Measurements from ENCODE around the gene TAP2. TPM values are rescaled to one million over a fixed set of nuclear protein-coding genes. Genes with fewer than 3 reads are reported as not detected.

Gene TAP2
- polyA plus RNA-seq, 2 of the 4 experiments (the other 2 are of a cell fraction), result 11.4 to 15.9 TPM

DNA sequence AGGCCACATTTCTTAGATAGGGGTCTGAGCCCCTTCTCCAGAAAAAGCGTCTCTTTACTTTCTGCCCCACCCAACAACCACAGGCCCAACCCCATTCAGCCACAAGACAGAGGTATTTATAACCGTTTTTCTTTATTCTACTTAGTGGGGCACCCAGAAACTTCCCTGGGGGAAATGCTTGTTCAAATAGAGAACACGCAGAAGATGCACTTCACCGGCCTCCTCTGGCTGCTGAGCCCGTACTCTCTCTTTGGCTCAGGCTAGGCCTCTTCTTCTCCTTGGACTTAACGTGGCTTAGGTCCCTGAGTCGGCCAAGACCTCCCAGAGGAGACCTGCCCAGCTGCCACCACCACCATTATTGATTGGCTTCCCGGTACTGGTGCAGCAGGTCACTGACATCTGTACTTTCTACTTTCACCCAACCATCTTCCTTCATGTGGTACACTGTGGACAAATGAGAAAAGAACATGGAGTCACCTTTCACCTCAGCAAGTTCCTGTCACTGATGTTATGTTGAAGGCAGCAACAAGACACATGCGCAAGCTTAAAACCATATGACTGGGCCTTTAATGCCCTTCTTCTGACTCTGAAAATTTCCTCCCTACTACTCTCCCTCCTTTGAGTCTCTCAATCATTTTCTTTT, 2.2 kb upstream of the TAP2 start:
- ChIA-PET POLR2A (no interaction called here), CTCF (interaction anchor here (3.4 to 10.9 kb wide), 4 partner anchors 13 to 144 kb away, joined by 17 to 253 read pairs (median 147); partner anchors contain the start of genes PSMB9 and TAP1)
- FAIRE-seq (no peak), DNase-seq (ENCODE audit: low read depth in 1 of 2, low spot score in 1 of 2) (no peak), ATAC-seq (no peak)
- Histone ChIP-seq H3K4me2 (no peak overlapping the region), H3K4me3 (no peak overlapping the region), H3K9me3 (no peaks in the 10 kb centered on the region), H3K4me1 (peaks cover 10% of the 10 kb centered on the region; the same call in 1 of the 3 replicates), H3K27ac (no peak overlapping the region)
- WGBS (ENCODE audit: missing lambda C conversion rate), result 88% methylated on average over 9 of the region's 9 CpGs
- TF ChIP-seq TP53 (CRISPR knock-in tag; IDR thresholded peaks at IDR 0.05), result no peak
- TF ChIP-seq HDAC2 (IDR thresholded peaks at IDR 0.05), result no peak
- TF ChIP-seq RFX5 (IDR thresholded peaks at IDR 0.05), result no peak

DNA sequence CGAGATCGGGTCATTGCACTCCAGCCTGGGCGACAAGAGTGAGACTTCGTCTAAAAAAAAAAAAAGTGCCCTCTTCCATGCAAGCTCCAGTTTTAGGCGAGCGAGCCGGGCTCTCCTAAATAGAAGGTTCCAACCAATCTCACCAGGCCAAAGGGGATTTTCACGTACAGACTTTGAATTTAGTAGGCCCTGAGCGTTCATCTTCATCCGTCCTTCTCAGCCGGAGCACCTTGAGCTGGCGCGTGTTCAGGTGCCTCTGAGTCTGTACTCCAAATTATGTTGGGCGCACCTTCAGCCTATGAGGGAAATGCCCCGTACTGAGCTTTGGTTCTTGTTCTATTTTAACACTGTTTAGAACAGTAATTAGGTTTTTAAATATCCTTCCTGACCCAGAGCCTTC, 817 bp upstream of the TAP2 start:
- CTCF ChIA-PET, result interaction anchor here (1.0 to 10.9 kb wide), 30 partner anchors 10 to 433 kb away, joined by 3 to 253 read pairs (median 5); partner anchors contain the start of genes BTNL2, HLA-DMA, PSMB9 and TAP1
- no peak overlapping the region for H3K4me2 ChIP-seq

DNA sequence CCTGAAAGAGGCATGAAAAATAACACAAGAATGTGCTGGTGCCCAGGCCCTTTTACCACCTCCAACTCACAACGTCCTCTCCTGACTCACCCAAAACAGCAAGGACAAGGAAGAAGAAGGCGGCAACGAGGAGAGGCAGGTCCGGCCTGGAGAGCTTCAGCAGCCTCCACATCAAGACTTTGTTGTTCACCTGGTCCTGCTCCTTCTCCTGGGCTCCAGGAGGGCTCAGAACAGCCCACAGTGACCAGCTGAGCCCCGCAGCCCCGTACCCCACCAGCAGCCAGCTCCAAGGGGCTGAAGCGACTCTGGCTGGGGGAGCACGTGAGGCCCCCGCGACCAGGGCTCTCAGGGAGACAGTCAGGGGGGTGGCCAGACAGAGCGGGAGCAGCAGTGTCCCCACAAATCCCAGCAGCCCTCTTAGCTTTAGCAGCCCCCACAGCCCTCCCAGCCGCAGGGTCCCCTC, 857 bp downstream of the TAP2 start:
- TF ChIP-seq, protein P1, sequence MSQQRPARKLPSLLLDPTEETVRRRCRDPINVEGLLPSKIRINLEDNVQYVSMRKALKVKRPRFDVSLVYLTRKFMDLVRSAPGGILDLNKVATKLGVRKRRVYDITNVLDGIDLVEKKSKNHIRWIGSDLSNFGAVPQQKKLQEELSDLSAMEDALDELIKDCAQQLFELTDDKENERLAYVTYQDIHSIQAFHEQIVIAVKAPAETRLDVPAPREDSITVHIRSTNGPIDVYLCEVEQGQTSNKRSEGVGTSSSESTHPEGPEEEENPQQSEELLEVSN (IDR thresholded peaks at IDR 0.05; ENCODE audit: borderline replicate concordance, low read depth), result no peak
- TF ChIP-seq EHMT2 (IDR thresholded peaks at IDR 0.05; ENCODE audit: low read depth) (no peak), CBX2 (IDR thresholded peaks at IDR 0.05; ENCODE audit: borderline replicate concordance, low read depth) (no peak), NPAS2 (CRISPR knock-in tag; IDR thresholded peaks at IDR 0.05; ENCODE audit: borderline replicate concordance) (no peak), CBX8 (IDR thresholded peaks at IDR 0.05) (no peak)
- Histone ChIP-seq H3K27ac (peak overlapping the region; percentile 83 to 90), H3K4me3 (peak overlapping the region; percentile 74), H3K9me3 (no peaks in the 10 kb centered on the region), H3K4me2 (peak overlapping the region; percentile 98), H3K4me1 (peaks cover 5% of the 10 kb centered on the region; the same call in 1 of the 3 replicates)
- ChIA-PET POLR2A (interaction anchor here (0.8 to 2.2 kb wide), 7 partner anchors 16 to 134 kb away, joined by 4 to 30 read pairs (median 12); partner anchors contain the start of genes BRD2, PSMB9 and TAP1), CTCF (interaction anchor here (0.9 to 10.9 kb wide), 19 partner anchors 10 to 337 kb away, joined by 3 to 253 read pairs (median 11); partner anchors contain the start of genes HLA-DMA, PSMB9 and TAP1)
- 50% methylated on average over 7 of the region's 12 CpGs for WGBS (ENCODE audit: missing lambda C conversion rate)
- FAIRE-seq (no peak), DNase-seq (ENCODE audit: low read depth in 1 of 2, low spot score in 1 of 2) (no peak), ATAC-seq (peak in 1 of 2 experiments; percentile 6; a peak in 4 of 6 replicates)

More for the DNA sequence above, 817 bp upstream of the TAP2 start:
- POLR2A ChIA-PET, result interaction anchor here (1.7 to 2.2 kb wide), 3 partner anchors 14 to 29 kb away, joined by 12 to 30 read pairs (median 12); partner anchors contain the start of genes PSMB9 and TAP1
- FAIRE-seq, result no peak
- 92% methylated on average over 15 of the region's 15 CpGs for WGBS (ENCODE audit: missing lambda C conversion rate)
- Histone ChIP-seq H3K27ac (no peak overlapping the region), H3K9me3 (no peaks in the 10 kb centered on the region), H3K4me3 (no peak overlapping the region), H3K4me1 (peaks cover 10% of the 10 kb centered on the region; the same call in 1 of the 3 replicates)
- DNase-seq (ENCODE audit: low read depth in 1 of 2, low spot score in 1 of 2), result no peak
- no peak for ATAC-seq
- TF ChIP-seq EHF (CRISPR knock-in tag; IDR thresholded peaks at IDR 0.05), result no peak

DNA sequence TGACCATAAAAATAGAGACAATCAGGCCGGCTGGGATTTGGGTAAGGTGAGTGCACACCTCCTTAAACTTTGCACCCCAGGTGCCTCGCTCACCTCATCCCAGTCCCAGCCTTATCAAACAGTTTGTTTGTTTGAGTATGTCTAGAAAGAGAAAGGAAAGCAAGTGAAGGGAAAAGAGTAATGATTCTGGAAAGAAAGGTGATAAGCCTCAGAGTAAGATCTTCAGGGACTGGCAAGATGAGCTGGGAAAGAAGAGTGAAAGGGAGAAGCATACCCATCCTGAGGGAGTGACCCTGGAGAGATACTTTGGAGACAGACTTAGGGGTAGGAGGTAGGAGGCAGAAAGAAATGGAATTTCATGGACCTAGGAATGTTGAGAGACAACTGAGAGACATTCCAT, 1.7 kb downstream of the TAP2 start:
- Histone ChIP-seq H3K4me2 (peak overlapping the region; percentile 98; the same call in 1 of the 3 replicates), H3K4me3 (no peak overlapping the region), H3K9me3 (no peaks in the 10 kb centered on the region), H3K4me1 (peaks cover 5% of the 10 kb centered on the region; the same call in 1 of the 3 replicates), H3K27ac (no peak overlapping the region)
- FAIRE-seq (no peak), DNase-seq (ENCODE audit: low read depth in 1 of 2, low spot score in 1 of 2) (no peak), ATAC-seq (no peak)
- TF ChIP-seq KDM1A (IDR thresholded peaks at IDR 0.05; ENCODE audit: low read depth) (no peak), MAFK (IDR thresholded peaks at IDR 0.05; ENCODE audit: partially characterized antibody) (no peak), EHF (CRISPR knock-in tag; IDR thresholded peaks at IDR 0.05) (no peak), RAD21 (conservative IDR thresholded peaks at IDR 0.05 in 1 of 2, IDR thresholded peaks at IDR 0.05 in 1 of 2) (no peak), HOXB13 (CRISPR knock-in tag; IDR thresholded peaks at IDR 0.05; ENCODE audit: low read depth) (no peak), JUNB (IDR thresholded peaks at IDR 0.05) (no peak), EP300 (IDR thresholded peaks at IDR 0.05) (no peak), TP53 (CRISPR knock-in tag; IDR thresholded peaks at IDR 0.05) (no peak), NFE2L2 (conservative IDR thresholded peaks at IDR 0.05; ENCODE audit: low read length) (no peak), HOXA7 (CRISPR knock-in tag; IDR thresholded peaks at IDR 0.05) (no peak), NPAS2 (CRISPR knock-in tag; IDR thresholded peaks at IDR 0.05; ENCODE audit: borderline replicate concordance) (no peak), CBX8 (IDR thresholded peaks at IDR 0.05) (no peak), RFX5 (IDR thresholded peaks at IDR 0.05) (no peak), BHLHE40 (IDR thresholded peaks at IDR 0.05; ENCODE audit: low read depth, low read length) (no peak), ESRRA (IDR thresholded peaks at IDR 0.05; ENCODE audit: borderline replicate concordance, low read length) (no peak), CBX2 (IDR thresholded peaks at IDR 0.05; ENCODE audit: borderline replicate concordance, low read depth) (no peak), NR3C1 (IDR thresholded peaks at IDR 0.05) (no peak), GATA3 (IDR thresholded peaks at IDR 0.05; ENCODE audit: borderline replicate concordance) (no peak)
- TF ChIP-seq, protein P2, sequence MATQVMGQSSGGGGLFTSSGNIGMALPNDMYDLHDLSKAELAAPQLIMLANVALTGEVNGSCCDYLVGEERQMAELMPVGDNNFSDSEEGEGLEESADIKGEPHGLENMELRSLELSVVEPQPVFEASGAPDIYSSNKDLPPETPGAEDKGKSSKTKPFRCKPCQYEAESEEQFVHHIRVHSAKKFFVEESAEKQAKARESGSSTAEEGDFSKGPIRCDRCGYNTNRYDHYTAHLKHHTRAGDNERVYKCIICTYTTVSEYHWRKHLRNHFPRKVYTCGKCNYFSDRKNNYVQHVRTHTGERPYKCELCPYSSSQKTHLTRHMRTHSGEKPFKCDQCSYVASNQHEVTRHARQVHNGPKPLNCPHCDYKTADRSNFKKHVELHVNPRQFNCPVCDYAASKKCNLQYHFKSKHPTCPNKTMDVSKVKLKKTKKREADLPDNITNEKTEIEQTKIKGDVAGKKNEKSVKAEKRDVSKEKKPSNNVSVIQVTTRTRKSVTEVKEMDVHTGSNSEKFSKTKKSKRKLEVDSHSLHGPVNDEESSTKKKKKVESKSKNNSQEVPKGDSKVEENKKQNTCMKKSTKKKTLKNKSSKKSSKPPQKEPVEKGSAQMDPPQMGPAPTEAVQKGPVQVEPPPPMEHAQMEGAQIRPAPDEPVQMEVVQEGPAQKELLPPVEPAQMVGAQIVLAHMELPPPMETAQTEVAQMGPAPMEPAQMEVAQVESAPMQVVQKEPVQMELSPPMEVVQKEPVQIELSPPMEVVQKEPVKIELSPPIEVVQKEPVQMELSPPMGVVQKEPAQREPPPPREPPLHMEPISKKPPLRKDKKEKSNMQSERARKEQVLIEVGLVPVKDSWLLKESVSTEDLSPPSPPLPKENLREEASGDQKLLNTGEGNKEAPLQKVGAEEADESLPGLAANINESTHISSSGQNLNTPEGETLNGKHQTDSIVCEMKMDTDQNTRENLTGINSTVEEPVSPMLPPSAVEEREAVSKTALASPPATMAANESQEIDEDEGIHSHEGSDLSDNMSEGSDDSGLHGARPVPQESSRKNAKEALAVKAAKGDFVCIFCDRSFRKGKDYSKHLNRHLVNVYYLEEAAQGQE (IDR thresholded peaks at IDR 0.05), result no peak
- TF ChIP-seq, protein P3, sequence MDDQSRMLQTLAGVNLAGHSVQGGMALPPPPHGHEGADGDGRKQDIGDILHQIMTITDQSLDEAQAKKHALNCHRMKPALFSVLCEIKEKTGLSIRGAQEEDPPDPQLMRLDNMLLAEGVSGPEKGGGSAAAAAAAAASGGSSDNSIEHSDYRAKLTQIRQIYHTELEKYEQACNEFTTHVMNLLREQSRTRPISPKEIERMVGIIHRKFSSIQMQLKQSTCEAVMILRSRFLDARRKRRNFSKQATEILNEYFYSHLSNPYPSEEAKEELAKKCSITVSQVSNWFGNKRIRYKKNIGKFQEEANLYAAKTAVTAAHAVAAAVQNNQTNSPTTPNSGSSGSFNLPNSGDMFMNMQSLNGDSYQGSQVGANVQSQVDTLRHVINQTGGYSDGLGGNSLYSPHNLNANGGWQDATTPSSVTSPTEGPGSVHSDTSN (IDR thresholded peaks at IDR 0.05), result no peak
- WGBS (ENCODE audit: missing lambda C conversion rate), result 71% methylated on average over 2 of the region's 2 CpGs
- ChIA-PET CTCF (interaction anchor here (4.8 to 10.9 kb wide), 3 partner anchors 9 to 32 kb away, joined by 69 to 253 read pairs (median 225); partner anchors contain the start of genes PSMB9 and TAP1), POLR2A (no interaction called here)
